ENCODE measurements around the gene GHR. TPM values are rescaled to one million over a fixed set of nuclear protein-coding genes. Genes with fewer than 3 reads are reported as not detected.

Gene GHR
- total RNA-seq, 1 experiment from 2014 or later = 0.05 TPM

GRCh38 chr5:42650084-42650483 lies 226.8 kb downstream of the GHR start:
- intact Hi-C loops (cut with micrococcal nuclease; ENCODE audit: unreplicated experiment) = no loop called here

GRCh38 chr5:42653705-42654104 lies 230.5 kb downstream of the GHR start:
- ATAC-seq (no peak), DNase-seq (ENCODE audit: low read depth, low spot score) (no peak)
- no peak overlapping the region for H3K27ac ChIP-seq (ENCODE audit: low read length)
- ChIA-PET CTCF (no interaction called here), POLR2A (no interaction called here)
- H3K4me3 ChIP-seq (ENCODE audit: low read depth in 2 of 2, low read length in 2 of 2) = no peak overlapping the region
- in situ Hi-C loops (cut with HindIII; ENCODE audit: low pct_unique_long_range_greater_than_20kb, low sequenced_read_pairs) = no loop called here
- H3K9me3 ChIP-seq (ENCODE audit: control insufficient read depth, insufficient read depth, low read depth, low read length) = no peaks in the 10 kb centered on the region
- intact Hi-C loops (cut with micrococcal nuclease; ENCODE audit: unreplicated experiment) = no loop called here
- TF ChIP-seq TCF7L2 (IDR thresholded peaks at IDR 0.05; ENCODE audit: low read depth, low read length) (no peak), SIN3A (IDR thresholded peaks at IDR 0.05; ENCODE audit: borderline replicate concordance, insufficient read depth, low read depth, low read length) (no peak), CTCF (IDR thresholded peaks at IDR 0.05) (no peak)
- H3K36me3 ChIP-seq (ENCODE audit: control insufficient read depth, insufficient read depth, low read length) = no peaks in the 10 kb centered on the region
- H3K4me1 ChIP-seq (ENCODE audit: control insufficient read depth, insufficient read depth, low read length) = no peaks in the 10 kb centered on the region
- H3K27me3 ChIP-seq (ENCODE audit: control insufficient read depth, insufficient read depth, low read length) = peaks cover 7% of the 10 kb centered on the region
- no TSS peak for BruUV-seq (replicated peaks)

More at GRCh38 chr5:42650084-42650483, 226.8 kb downstream of the GHR start:
- BruUV-seq (replicated peaks) = no TSS peak
- ChIA-PET POLR2A (no interaction called here), CTCF (no interaction called here)
- no peaks in the 10 kb centered on the region for H3K36me3 ChIP-seq (ENCODE audit: control insufficient read depth, insufficient read depth, low read length)
- H3K27me3 ChIP-seq (ENCODE audit: control insufficient read depth, insufficient read depth, low read length) = peaks cover 7% of the 10 kb centered on the region
- H3K9me3 ChIP-seq (ENCODE audit: control insufficient read depth, insufficient read depth, low read depth, low read length) = no peaks in the 10 kb centered on the region
- no peak overlapping the region for H3K27ac ChIP-seq (ENCODE audit: low read length)
- no peak for DNase-seq (ENCODE audit: low read depth, low spot score)
- ATAC-seq = no peak
- no peak for TF ChIP-seq TCF7L2 (IDR thresholded peaks at IDR 0.05; ENCODE audit: low read depth, low read length)
- no peak for TF ChIP-seq CTCF (IDR thresholded peaks at IDR 0.05)
- TF ChIP-seq SIN3A (IDR thresholded peaks at IDR 0.05; ENCODE audit: borderline replicate concordance, insufficient read depth, low read depth, low read length) = no peak
- TF ChIP-seq POLR2AphosphoS5 (IDR thresholded peaks at IDR 0.05; ENCODE audit: low read depth, low read length) = no peak
- TF ChIP-seq REST (IDR thresholded peaks at IDR 0.05; ENCODE audit: insufficient read depth in 1 of 2, low read depth in 2 of 2, low read length in 1 of 2) = no peak
- no peaks in the 10 kb centered on the region for H3K4me1 ChIP-seq (ENCODE audit: control insufficient read depth, insufficient read depth, low read length)
- no peak overlapping the region for H3K4me3 ChIP-seq (ENCODE audit: low read depth in 2 of 2, low read length in 2 of 2)
- in situ Hi-C loops (cut with HindIII; ENCODE audit: low pct_unique_long_range_greater_than_20kb, low sequenced_read_pairs) = no loop called here

Data from Panc1 (cell line).